Ascending aorta (tissue), 2 donors: Measurements from ENCODE around the gene FCER2. TPM values are rescaled to one million over a fixed set of nuclear protein-coding genes. Genes with fewer than 3 reads are reported as not detected.

Experiments
- DNase-seq, 2 donors: peaks; one replicate each; pipeline ENCODE4 v3.0.0-alpha.2; 2019; ENCODE audit warnings: low spot score in 2 of 2
- H3K27ac ChIP-seq, 2 donors: fragments of 200-600 bp; sonication (generic); one replicate each; pipeline ENCODE4 v1.5.1; 2016 to 2017; ENCODE audit warnings: mild to moderate bottlenecking in 1 of 2
- H3K27me3 ChIP-seq: fragments of 200-600 bp; sonication (generic); one replicate; pipeline ENCODE4 v1.5.1; 2017
- H3K36me3 ChIP-seq, 2 donors: fragments of 200-600 bp; sonication (generic); one replicate each; pipeline ENCODE4 v1.5.1; 2016
- H3K4me1 ChIP-seq, 2 donors: fragments of 200-600 bp; sonication (generic); one replicate each; pipeline ENCODE4 v1.5.1; 2016 to 2017; ENCODE audit warnings: mild to moderate bottlenecking in 1 of 2
- H3K4me3 ChIP-seq, 2 donors: fragments of 200-600 bp; sonication (generic); one replicate each; pipeline ENCODE4 v1.5.1; 2016 to 2017; ENCODE audit warnings: mild to moderate bottlenecking in 1 of 2
- H3K9me3 ChIP-seq, 2 donors: fragments of 200-600 bp; sonication (generic); one replicate each; pipeline ENCODE4 v1.5.1; 2016
- CTCF ChIP-seq, 3 experiments: fragments of 200-600 bp in 2 of 3; fragments of 450-650 bp in 1 of 3; sonication (generic) in 2 of 3; IDR thresholded peaks; one replicate each; pipeline ENCODE4 v1.5.1; 2016 to 2019; ENCODE audit warnings: antibody characterized with exemption in 3 of 3, mild to moderate bottlenecking in 1 of 3, moderate library complexity in 1 of 3
- intact Hi-C: fragments of 100-400 bp; cut with DNase I; formaldehyde crosslinking; loops from one replicate; pipeline ENCODE4 v1.15.1; 2023
- total RNA-seq: library from RNA; depleted of rRNA; stranded (reverse); fragments of >200 nt; gene quantifications from one replicate; pipeline ENCODE4 v1.1.0, GENCODE V29; 2016

FCER2 gene
- total RNA-seq, 1 donor from 2014 or later = not detected

GRCh38 chr19:7655581-7655980 is 46.4 kb downstream of the FCER2 start:
- TF ChIP-seq CTCF (IDR thresholded peaks at IDR 0.05) = no peak
- intact Hi-C loops = no loop called here
- H3K27me3 ChIP-seq = no peaks in the 10 kb centered on the region
- DNase-seq = no peak
- no peak overlapping the region for H3K4me3 ChIP-seq
- no peaks in the 10 kb centered on the region for H3K9me3 ChIP-seq
- no peak overlapping the region for H3K27ac ChIP-seq
- no peaks in the 10 kb centered on the region for H3K36me3 ChIP-seq
- peaks cover 0 to 4% of the 10 kb centered on the region in 2 donors for H3K4me1 ChIP-seq

GRCh38 chr19:7654401-7654800 is 47.5 kb downstream of the FCER2 start:
- no peak overlapping the region for H3K4me3 ChIP-seq
- intact Hi-C loops = no loop called here
- peaks cover 0 to 4% of the 10 kb centered on the region in 2 donors for H3K4me1 ChIP-seq
- H3K36me3 ChIP-seq = no peaks in the 10 kb centered on the region
- no peak overlapping the region for H3K27ac ChIP-seq
- H3K9me3 ChIP-seq = no peaks in the 10 kb centered on the region
- DNase-seq = no peak
- no peak for TF ChIP-seq CTCF (IDR thresholded peaks at IDR 0.05)
- H3K27me3 ChIP-seq = no peaks in the 10 kb centered on the region

GRCh38 chr19:7652061-7652641 is 49.8 kb downstream of the FCER2 start:
- TF ChIP-seq CTCF (IDR thresholded peaks at IDR 0.05) = peak; percentile 93 to 98 (median 94)
- intact Hi-C loops = loop anchor here (1.0 to 2.0 kb wide), 2 partner anchors 28 to 145 kb away; partner anchors contain the start of gene TRAPPC5
- Histone ChIP-seq H3K4me3 (no peak overlapping the region), H3K27me3 (no peaks in the 10 kb centered on the region), H3K36me3 (no peaks in the 10 kb centered on the region), H3K27ac (no peak overlapping the region), H3K9me3 (no peaks in the 10 kb centered on the region), H3K4me1 (peaks cover 0 to 4% of the 10 kb centered on the region in 2 donors)
- DNase-seq = peak in 1 of 2 donors; percentile 87

- Histone ChIP-seq H3K27ac (no peak overlapping the region), H3K4me1 (peaks cover 0 to 4% of the 10 kb centered on the region in 2 donors), H3K36me3 (no peaks in the 10 kb centered on the region), H3K9me3 (no peaks in the 10 kb centered on the region), H3K27me3 (no peaks in the 10 kb centered on the region), H3K4me3 (no peak overlapping the region)
- DNase-seq = no peak
- intact Hi-C loops = no loop called here
- TF ChIP-seq CTCF (IDR thresholded peaks at IDR 0.05) = no peak
Measured at GRCh38 chr19:7650148-7650547, 51.8 kb downstream of the FCER2 start.

- Histone ChIP-seq H3K9me3 (no peaks in the 10 kb centered on the region), H3K4me1 (peaks cover 0 to 4% of the 10 kb centered on the region in 2 donors)
Measured at GRCh38 chr19:7648265-7649014, 53.5 kb downstream of the FCER2 start.

More at GRCh38 chr19:7648265-7649014, 53.5 kb downstream of the FCER2 start:
- Histone ChIP-seq H3K27ac (no peak overlapping the region), H3K4me3 (no peak overlapping the region), H3K27me3 (no peaks in the 10 kb centered on the region), H3K36me3 (no peaks in the 10 kb centered on the region)
- TF ChIP-seq CTCF (IDR thresholded peaks at IDR 0.05) = no peak
- intact Hi-C loops = no loop called here
- DNase-seq = no peak
